GM18909 (cell line): ENCODE results near the gene CELA1.

Experiments used
- ATAC-seq: cut with Tn5 transposase; IDR thresholded peaks from one replicate; pipeline ENCODE4 v1.9.1; 2021; ENCODE audit warnings: mild to moderate bottlenecking; ENCODE audit not compliant: unreplicated experiment, poor library complexity

Gene CELA1

GRCh38 chr12:51346581-51346980, at the start of gene CELA1:
Gene CELA1 (minus strand): TSS chr12:51346679. CDS start chr12:51346638, 41 bp downstream.
- ATAC-seq = no peak

- peak; percentile 36 for ATAC-seq
Measured at GRCh38 chr12:51395283-51396230, 49.1 kb upstream of the CELA1 start.

DNA sequence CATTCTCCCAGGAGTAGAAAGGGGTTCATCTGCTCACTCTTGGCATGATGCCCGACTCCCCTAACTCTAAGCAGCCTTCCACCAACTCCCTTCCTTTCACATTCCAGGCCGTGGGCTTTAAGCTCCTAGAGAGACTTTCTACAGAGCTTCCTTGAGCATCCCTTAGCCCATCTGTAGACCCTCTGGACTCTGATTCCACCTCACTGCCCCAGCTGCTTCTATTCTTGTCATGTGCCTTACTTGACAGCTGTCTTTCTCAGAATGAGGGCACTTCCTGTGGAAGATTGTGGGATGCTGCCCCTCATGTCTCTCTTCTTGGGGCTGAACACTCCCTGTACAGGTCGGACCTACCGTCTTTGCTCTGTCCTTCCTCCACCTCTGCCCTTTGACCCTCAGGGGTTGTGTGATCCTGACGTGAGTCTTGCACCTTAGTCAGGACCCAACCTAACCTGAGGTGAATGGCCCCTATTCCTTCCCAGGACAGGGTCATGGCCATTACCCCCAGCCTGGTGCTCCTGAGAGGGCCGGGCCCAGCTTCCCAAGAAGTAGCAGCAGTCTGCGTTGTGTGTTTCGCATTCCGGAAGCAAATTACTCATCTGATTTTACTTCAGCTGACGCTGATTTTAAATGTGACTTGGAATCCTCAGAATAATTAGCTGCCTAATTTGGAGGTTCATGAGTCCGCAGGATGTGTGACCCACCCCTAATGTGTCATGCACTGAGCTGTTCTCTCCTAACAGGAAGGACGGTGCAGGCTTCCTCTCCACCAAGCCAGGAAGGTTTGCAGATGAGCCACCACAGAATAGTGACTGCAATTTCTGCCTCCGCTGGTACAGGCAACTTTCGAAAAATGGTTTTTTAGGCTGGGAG, 47.4 kb upstream of the CELA1 start:
- ATAC-seq = no peak

DNA sequence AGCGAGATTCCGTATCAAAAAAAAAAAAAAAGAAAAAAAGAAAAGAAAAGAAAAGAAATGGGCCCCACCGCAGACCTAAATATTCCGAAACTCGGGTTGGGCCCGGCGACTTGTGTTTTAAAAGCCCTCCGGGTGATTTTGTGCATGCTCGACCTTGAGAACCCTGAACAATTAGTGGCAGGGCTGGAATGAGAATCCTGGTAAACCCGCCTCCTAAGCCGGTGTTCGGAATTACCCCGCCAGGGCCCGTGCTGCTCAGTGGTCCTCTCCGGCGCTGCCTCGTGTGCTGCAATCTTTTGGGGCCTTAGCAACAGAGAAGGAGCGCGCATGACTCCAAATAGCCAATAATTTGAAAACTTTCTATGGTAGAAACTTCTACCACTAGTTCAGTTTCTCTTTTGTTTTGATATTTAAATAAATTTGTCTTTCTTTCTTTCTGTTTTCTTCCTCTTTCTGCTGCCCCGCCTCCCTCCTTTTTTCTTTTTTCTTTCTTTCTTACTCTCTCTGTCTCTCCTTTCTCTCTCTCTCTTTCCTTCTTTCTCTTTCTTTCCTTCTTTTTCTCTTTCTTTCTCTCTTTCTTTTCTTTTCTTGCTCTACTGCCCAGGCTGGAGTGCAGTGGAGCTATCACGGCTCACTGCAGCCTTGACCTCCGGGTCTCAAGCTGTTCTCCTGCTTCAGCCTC, 46.2 kb upstream of the CELA1 start:
- ATAC-seq = peak; percentile 41

DNA sequence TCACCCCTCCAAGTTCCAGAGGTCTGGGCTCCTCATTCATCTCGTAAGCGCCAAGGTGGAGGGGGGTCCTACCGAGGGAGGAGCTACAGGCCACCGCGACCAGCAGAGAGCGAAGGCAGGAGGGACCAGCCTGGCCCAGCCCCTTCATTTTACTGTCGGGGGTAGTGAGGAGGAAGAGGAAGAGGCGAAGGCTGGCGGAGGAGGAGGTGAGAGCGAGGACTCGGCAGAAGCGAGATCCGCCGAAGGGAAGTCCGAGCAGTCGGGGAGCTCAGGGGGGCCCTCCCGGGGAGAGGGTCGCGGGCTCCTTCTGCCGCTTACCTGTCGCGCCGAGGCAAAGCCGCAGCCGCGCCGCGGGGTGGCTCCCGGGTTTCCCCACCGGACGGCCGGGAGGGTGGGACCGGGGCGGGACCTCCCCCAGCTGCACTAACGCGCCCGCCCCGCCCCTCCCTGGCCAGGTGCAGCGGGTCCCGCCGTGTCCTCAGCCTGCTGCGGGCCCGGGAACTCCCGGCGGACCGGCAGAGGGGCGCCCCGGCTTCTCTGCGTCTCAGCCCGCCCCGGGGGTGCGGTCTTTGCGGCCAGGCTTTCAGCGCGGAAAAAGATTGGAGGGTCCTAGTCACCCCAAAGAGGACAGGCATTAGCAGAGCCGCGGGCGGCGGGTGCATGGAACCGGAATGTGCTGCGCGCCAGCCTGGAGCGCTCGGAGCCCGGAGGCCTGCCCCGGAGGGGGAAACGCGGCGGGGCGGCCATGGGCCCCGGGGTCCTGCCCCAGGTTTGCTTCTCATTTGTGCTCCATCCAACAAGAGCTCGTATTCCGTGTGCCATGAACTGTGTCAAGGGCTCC, 45.0 kb upstream of the CELA1 start, which contains the start of gene GALNT6:
GALNT6 (minus strand) TSS at position 124 of the 841 bp plus-strand sequence. CDS start 11,625 bp downstream, outside the sequence.
- peak; percentile 48 for ATAC-seq

DNA sequence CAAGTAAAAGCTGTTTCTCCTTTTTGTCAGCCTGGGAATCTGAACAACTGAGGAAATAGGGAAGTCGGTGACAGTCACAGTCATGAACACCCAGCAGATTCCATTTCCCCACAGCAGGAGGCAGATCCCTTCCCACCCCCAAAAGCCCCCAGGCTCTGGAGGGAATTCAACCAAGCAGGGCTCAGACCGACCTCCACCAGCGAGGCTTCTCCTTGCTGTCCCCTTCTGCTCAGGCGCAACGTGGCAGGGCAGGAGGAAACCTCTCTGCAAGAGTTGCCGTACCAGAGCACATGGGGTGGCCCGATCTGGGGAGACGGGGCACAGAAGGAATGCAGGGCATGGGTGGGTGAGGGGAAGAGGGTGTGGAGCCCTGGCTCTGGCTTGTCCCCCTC, 44.4 kb upstream of the CELA1 start:
- peak; percentile 19 for ATAC-seq

DNA sequence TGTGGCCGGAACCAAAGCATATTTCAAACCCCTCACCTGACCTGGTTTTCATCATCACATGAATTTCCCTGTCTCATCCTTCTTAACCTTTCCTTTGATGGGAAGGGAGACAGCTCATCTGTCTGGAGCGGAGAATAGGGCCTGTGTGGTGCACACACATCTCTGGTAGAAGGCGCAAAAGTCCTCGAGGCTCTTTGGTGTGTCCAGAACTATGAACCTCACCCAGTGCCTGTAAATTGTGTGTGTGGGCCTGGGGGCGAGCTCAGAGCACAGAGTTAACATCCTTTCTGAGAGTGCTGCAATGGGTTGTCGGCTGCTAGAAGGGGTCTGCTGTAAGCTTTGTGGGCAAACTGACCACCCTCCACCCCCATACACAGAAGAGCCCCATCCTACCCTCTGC, 44.0 kb upstream of the CELA1 start:
- no peak for ATAC-seq

DNA sequence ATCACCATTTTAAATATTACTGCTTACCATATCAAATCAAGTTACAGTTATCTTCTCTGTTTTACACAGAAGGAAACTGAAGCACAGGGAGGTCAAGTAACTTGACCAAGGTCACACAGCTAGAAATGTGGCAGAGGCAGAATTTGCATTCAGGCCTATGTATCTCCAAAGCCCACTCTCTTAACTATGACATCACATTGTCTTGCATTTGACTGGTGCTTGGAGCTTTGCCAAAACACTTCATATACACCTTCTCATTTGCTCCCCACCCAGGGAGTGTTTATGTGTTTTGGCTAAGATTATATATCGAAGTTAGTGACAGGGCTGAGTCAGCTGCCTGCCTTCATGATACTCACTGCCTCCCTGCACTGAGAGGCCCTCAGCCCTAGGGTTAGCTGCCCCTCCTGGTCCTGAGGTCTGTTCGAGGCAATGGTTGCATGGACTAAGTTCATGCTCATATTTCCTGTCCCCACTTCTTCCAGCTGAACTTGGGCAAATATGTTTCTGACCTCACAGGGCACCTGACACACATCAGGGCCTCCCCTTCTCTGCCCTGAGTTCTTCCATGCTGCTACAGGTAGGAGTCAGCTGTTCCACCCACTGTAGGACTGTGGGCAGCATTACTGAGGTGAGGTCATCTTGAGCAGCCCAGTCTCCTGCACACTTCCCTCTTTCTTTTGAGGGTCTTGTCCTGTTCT, 43.0 kb upstream of the CELA1 start:
- no peak for ATAC-seq

GRCh38 chr12:51388846-51389245, 42.4 kb upstream of the CELA1 start:
- ATAC-seq = no peak

DNA sequence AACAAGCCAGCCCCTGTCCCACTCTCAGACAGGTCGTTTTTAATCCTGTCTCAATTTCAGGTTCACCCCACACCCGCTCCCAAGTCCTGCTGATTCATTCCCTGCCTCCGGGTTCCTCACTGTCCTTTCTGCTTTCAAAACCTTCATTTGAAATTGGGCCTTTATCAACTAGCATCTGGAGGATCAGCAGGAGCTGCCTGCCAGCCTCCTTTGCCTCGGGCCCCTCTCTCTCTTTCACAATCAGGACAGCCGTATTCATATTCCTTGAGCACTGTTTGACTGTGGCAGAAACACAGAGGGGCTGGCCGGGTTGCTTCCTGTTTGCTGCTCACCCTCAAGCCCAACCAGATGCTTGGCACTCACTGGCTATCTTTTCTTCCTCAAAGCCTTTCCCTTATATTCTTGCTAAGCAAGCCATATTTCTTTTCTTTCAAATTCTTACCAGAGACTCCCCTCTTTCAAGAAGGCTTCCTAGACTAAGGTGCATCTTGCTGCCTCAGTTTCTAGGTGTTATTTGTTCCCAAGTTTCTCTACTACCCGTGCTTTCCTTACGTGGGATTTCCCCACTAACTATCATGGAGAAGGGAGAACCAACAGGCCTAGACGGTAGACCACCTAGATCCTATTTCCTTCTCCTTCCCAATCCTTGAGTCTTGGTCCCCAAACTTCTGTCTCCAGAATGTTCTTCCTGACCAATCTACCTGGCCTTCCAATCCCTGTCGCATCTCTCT, 41.8 kb upstream of the CELA1 start:
- ATAC-seq = no peak

GRCh38 chr12:51386351-51386750, 39.9 kb upstream of the CELA1 start:
- ATAC-seq = no peak

DNA sequence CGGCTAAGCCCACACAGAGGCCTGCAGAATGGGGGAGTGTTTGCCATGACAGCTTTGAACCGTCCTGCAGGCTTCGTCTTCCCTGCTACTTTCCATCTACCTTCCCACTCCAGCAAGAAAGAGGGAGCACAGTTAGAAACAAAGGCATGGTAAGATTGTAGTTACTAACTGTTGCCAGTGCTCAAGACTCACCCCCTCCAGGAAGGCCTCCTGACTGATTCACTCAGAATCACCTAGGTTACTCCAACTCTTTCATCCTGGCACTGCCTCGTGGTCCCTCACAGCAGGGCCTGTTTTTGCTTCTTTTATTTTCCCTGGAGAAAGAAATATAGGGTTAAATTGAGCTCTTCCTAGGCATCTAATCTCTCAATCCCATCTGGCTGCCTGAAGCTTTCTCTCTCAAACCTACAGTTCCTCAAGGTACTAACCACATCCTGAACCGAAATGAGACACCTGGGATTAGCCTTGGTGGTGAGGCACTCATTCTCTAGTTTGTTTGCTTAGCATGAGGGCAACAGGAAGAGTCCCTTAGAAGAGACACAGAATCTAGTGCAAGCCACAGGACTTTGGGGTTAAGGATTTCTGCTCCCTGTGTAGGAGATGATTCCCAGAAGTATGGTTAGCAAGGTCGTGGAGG, 36.9 kb upstream of the CELA1 start:
- ATAC-seq = no peak

DNA sequence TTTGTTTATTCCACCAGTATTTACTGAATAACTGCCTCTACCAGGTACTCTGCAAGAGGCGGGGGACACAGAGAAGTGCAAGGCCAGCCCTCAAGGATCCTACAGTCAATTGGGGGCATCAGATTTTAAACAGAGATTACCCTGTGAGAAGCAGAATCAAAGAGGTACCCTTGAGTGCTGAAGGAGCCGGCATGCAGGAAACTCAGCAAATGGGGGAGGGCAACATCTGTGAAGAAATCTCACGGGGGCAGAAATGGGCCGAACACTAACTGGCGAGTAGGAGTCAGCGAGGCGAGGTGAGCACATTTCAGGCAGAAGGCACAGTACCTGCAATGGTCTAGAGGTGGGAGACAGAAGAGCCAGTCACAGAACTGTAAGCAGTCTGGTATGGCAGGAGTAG, 35.7 kb upstream of the CELA1 start:
- no peak for ATAC-seq

DNA sequence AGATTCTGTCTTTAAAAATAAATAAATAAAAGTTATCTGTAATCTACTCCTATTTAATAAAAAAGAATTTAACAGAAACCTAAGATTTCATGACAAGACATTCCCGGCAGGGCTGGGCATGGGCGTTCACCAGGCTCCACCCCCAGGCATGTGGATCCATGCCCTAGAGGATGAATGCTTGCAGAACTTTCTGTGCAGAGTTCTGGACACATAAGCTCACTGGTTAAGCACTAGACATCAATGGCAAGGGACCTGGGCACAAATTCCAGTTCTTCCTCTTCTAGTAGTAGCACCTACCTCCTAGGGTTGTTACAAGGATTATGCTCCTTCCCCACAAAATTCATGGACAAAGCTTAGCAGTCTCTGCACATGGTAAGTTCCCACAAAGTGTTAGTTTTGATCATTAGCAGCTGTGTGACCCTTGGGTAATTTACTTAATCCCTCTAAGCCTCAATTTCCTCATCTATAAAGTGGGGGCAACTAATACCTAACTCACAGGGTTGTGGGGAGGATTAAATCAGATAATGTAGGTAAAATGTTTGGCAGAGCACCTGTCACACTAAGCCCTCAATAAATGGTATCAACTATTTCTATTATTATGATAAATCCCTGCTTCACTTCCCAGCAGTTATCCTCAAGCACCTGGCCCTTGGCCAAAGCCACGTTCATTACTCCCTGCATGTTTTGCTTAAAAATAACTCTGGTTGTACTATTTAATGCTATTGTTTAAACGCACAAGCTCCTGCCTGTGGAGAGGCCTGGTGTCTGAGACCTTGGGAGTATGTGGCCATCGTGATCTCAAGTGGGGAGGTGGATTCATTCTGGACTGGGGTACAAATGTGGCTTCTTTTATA, 35.0 kb upstream of the CELA1 start:
- no peak for ATAC-seq

DNA sequence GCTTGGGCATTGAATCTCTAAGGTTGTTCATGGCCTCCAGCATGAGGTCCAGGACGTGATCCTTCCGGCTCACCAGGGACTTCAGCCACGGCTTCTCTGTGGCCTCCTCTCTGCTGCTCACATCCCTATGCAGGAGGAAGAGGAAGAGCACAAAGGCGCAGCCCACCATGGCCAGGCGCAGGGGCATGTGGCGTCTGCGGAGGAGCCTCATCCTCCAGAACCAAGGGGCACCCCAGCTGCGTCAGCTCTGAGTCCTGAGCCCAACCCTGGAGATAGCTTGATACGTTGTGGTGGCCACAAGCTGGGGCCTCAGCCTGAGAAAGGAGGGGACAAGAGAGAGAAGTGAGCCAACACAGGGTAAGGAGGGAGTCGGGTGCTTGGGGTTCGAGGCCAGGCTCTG, 33.1 kb upstream of the CELA1 start:
- ATAC-seq = no peak

- ATAC-seq = no peak
Measured at GRCh38 chr12:51378749-51379148, 32.3 kb upstream of the CELA1 start.
